Astrocyte of the cerebellum (primary cell): ENCODE data around the gene VWA2.

Source experiments
- DNase-seq: peaks from one replicate; pipeline ENCODE4 v3.0.0-alpha.2; 2011; ENCODE audit warnings: low read depth
- H3K4me3 ChIP-seq: 2 replicates; pipeline ENCODE4 v1.5.1; 2011; ENCODE audit warnings: mild to moderate bottlenecking, low read depth, low read length, moderate library complexity
- CTCF ChIP-seq: IDR thresholded peaks from 2 replicates; pipeline ENCODE4 v1.5.1; 2012; ENCODE audit warnings: low read length, low read depth, moderate library complexity, mild to moderate bottlenecking; ENCODE audit errors: missing control alignments
- in situ Hi-C: cut with HindIII; loops from 2 replicates; pipeline ENCODE4 v1.10.0; 2017; ENCODE audit warnings: low sequenced_read_pairs

Gene VWA2

GRCh38 chr10:114301951-114302710, 63.1 kb downstream of the VWA2 start:
- H3K4me3 ChIP-seq, result no peak overlapping the region
- in situ Hi-C loops, result loop anchor here (5.0 kb wide), 1 partner anchor 240 kb away; no protein-coding TSS in a partner anchor
- no peak for TF ChIP-seq CTCF
- no peak for DNase-seq

GRCh38 chr10:114303556-114303955, 64.5 kb downstream of the VWA2 start:
- no peak overlapping the region for H3K4me3 ChIP-seq
- in situ Hi-C loops, result loop anchor here (5.0 kb wide), 1 partner anchor 239 kb away; no protein-coding TSS in a partner anchor
- no peak for DNase-seq
- no peak for TF ChIP-seq CTCF

- DNase-seq, result peak; percentile 80
- peak; percentile 81 for TF ChIP-seq CTCF
- H3K4me3 ChIP-seq, result peak overlapping the region; percentile 20
- in situ Hi-C loops, result loop anchor here (5.0 kb wide), 1 partner anchor 238 kb away; no protein-coding TSS in a partner anchor
Measured at GRCh38 chr10:114304017-114304570, 65.0 kb downstream of the VWA2 start.

GRCh38 chr10:114304571-114305421, 65.7 kb downstream of the VWA2 start:
- peak overlapping the region; percentile 20 for H3K4me3 ChIP-seq
- DNase-seq, result no peak
- TF ChIP-seq CTCF, result peak; percentile 74
- in situ Hi-C loops, result loop anchor here (5.0 kb wide), 1 partner anchor 238 kb away; no protein-coding TSS in a partner anchor

GRCh38 chr10:114305521-114305925, 66.5 kb downstream of the VWA2 start:
- in situ Hi-C loops, result no loop called here
- no peak for TF ChIP-seq CTCF
- no peak for DNase-seq
- no peak overlapping the region for H3K4me3 ChIP-seq
